Measurements from ENCODE around the gene ENTPD3.

Gene ENTPD3

GRCh38 chr3:40387001-40387894, at the start of gene ENTPD3:
ENTPD3 (plus strand) TSS chr3:40387184; CDS start chr3:40388058, 874 bp downstream.
- DNase-seq, result no peak

GRCh38 chr3:40339871-40340270, 47.1 kb upstream of the ENTPD3 start:
- no peak for DNase-seq

- no peak for DNase-seq
Observed at GRCh38 chr3:40340541-40341170, 46.3 kb upstream of the ENTPD3 start.

GRCh38 chr3:40341671-40342070, 45.3 kb upstream of the ENTPD3 start:
- no peak for DNase-seq

- no peak for DNase-seq
Observed at GRCh38 chr3:40350529-40350928, 36.5 kb upstream of the ENTPD3 start.

GRCh38 chr3:40355410-40355809, 31.6 kb upstream of the ENTPD3 start:
- DNase-seq, result no peak

- no peak for DNase-seq
Observed at GRCh38 chr3:40358454-40358853, 28.5 kb upstream of the ENTPD3 start.

GRCh38 chr3:40363674-40364073, 23.3 kb upstream of the ENTPD3 start:
- no peak for DNase-seq

GRCh38 chr3:40366203-40367162, 20.5 kb upstream of the ENTPD3 start:
- DNase-seq, result no peak

GRCh38 chr3:40369716-40370115, 17.3 kb upstream of the ENTPD3 start:
- DNase-seq, result no peak

- DNase-seq, result no peak
Observed at GRCh38 chr3:40377822-40378221, 9.2 kb upstream of the ENTPD3 start.

GRCh38 chr3:40379674-40380306, 7.2 kb upstream of the ENTPD3 start:
- DNase-seq, result no peak

GRCh38 chr3:40381904-40382616, 4.9 kb upstream of the ENTPD3 start:
- no peak for DNase-seq

GRCh38 chr3:40382617-40382979, 4.4 kb upstream of the ENTPD3 start:
- DNase-seq, result no peak

- DNase-seq, result no peak
Observed at GRCh38 chr3:40386213-40386612, 771 bp upstream of the ENTPD3 start.

GRCh38 chr3:40387895-40388254, 891 bp downstream of the ENTPD3 start:
- DNase-seq, result no peak

- DNase-seq, result no peak
Observed at GRCh38 chr3:40396406-40396805, 9.4 kb downstream of the ENTPD3 start.

GRCh38 chr3:40397129-40397528, 10.1 kb downstream of the ENTPD3 start:
- DNase-seq, result no peak

- DNase-seq, result no peak
Observed at GRCh38 chr3:40397912-40398311, 10.9 kb downstream of the ENTPD3 start.

- no peak for DNase-seq
Observed at GRCh38 chr3:40398346-40398745, 11.4 kb downstream of the ENTPD3 start.

GRCh38 chr3:40404591-40405198, 17.7 kb downstream of the ENTPD3 start:
- DNase-seq, result no peak

- DNase-seq, result no peak
Observed at GRCh38 chr3:40407007-40407406, 20.0 kb downstream of the ENTPD3 start.

All from NCI-H446 (cell line).